ENCODE data around the gene RNASEH2A. TPM values are rescaled to one million over a fixed set of nuclear protein-coding genes. Genes with fewer than 3 reads are reported as not detected.

RNASEH2A gene
- total and polyA plus RNA-seq, 2 of the 13 experiments (the other 11 are each of a cell fraction or from before 2014, with no cell fraction given) = 25.1 to 35.8 TPM

- TF ChIP-seq ZNF687 (CRISPR knock-in tag; IDR thresholded peaks at IDR 0.05) = peak; percentile 6
- TF ChIP-seq ZNF839 (CRISPR knock-in tag; IDR thresholded peaks at IDR 0.05; ENCODE audit: borderline replicate concordance) = no peak
- TF ChIP-seq ARNT2 (CRISPR knock-in tag; IDR thresholded peaks at IDR 0.05; ENCODE audit: low read depth) = no peak
Observed at GRCh38 chr19:12838886-12839756, 32.7 kb downstream of the RNASEH2A start (continued).

- WGBS (ENCODE audit: low lambda C conversion rate) = 59% methylated on average over 43 of the region's 43 CpGs
- Histone ChIP-seq H2AFZ (ENCODE audit: low read length) (no peak overlapping the region), H3K9ac (ENCODE audit: insufficient read depth, low read depth, low read length) (no peak overlapping the region), H3K27ac (ENCODE audit: extremely low read length, insufficient read depth, low read length) (no peak overlapping the region), H3K27me3 (ENCODE audit: control insufficient read depth in 1 of 2, insufficient read depth in 2 of 2, low read length in 2 of 2) (no peaks in the 10 kb centered on the region; a peak in 1 of 5 replicates), H3K79me2 (ENCODE audit: insufficient read depth, low read length) (no peaks in the 10 kb centered on the region), H3K4me1 (ENCODE audit: insufficient read depth, low read length) (peaks cover 28% of the 10 kb centered on the region), H3K36me3 (replicated peaks in 1 of 2; ENCODE audit: control insufficient read depth in 1 of 2, insufficient read depth in 2 of 2, low read length in 2 of 2) (no peaks in the 10 kb centered on the region), H3K4me3 (replicated peaks in 1 of 3; ENCODE audit: insufficient read depth in 1 of 3, low read depth in 2 of 3, low read length in 3 of 3) (peak overlapping the region in 1 of 3 experiments; percentile 26; a peak in 1 of 6 replicates), H3K9me3 (ENCODE audit: low read length) (no peaks in the 10 kb centered on the region), H3K4me2 (ENCODE audit: low read depth, low read length) (0 out of 2 replicates have a peak overlapping the region, but pooled peaks have one; percentile 10), H4K20me1 (ENCODE audit: insufficient read depth, low read length) (no peaks in the 10 kb centered on the region)
- FAIRE-seq (no peak), DNase-seq (ENCODE audit: low spot score) (no peak), ATAC-seq (no peak)
- POLR2A ChIA-PET = no interaction called here
- in situ Hi-C loops (cut with HindIII; ENCODE audit: extremely low pct_ligation_motif_present, low pct_unique_long_range_greater_than_20kb) (no loop called here), intact Hi-C loops (cut with micrococcal nuclease; ENCODE audit: unreplicated experiment) (no loop called here)
- TF ChIP-seq CBFB (CRISPR knock-in tag; IDR thresholded peaks at IDR 0.05) (no peak), ZMYM3 (CRISPR knock-in tag; IDR thresholded peaks at IDR 0.05) (0 out of 2 replicates have a peak, but pooled peaks have one; percentile 11)
- CTCF ChIA-PET (ENCODE audit: low intra/inter-chr PET ratio, low total read pairs) = no interaction called here
- no TSS peak for BruUV-seq (replicated peaks)
Observed at GRCh38 chr19:12840091-12841079, 34.0 kb downstream of the RNASEH2A start.
